Neural crest cell (in vitro differentiated cells): ENCODE results near the gene TMOD2. TPM values are rescaled to one million over a fixed set of nuclear protein-coding genes. Genes with fewer than 3 reads are reported as not detected.

Source experiments
- DNase-seq: peaks from one replicate; pipeline ENCODE4 v3.0.0; 2021; ENCODE audit warnings: low read depth, mixed read lengths, low spot score
- H3K27ac Mint-ChIP-seq: one replicate; pipeline ENCODE4 v1.8.0; 2021; ENCODE audit warnings: mild to moderate bottlenecking, mixed read lengths; ENCODE audit not compliant: unreplicated experiment
- H3K27me3 Mint-ChIP-seq: 2 replicates; pipeline ENCODE4 v1.8.0; 2021; ENCODE audit warnings: low read depth, mild to moderate bottlenecking, mixed read lengths
- H3K36me3 Mint-ChIP-seq: 2 replicates; pipeline ENCODE4 v1.8.0; 2021; ENCODE audit warnings: low read depth, mild to moderate bottlenecking, mixed read lengths
- H3K4me1 Mint-ChIP-seq: 2 replicates; pipeline ENCODE4 v1.8.0; 2021; ENCODE audit warnings: mixed read lengths
- H3K4me3 Mint-ChIP-seq: one replicate; pipeline ENCODE4 v1.8.0; 2021; ENCODE audit warnings: mild to moderate bottlenecking, mixed read lengths
- H3K9me3 Mint-ChIP-seq: 2 replicates; pipeline ENCODE4 v1.8.0; 2021; ENCODE audit warnings: mixed read lengths
- CTCF ChIP-seq: fragments of 200-600 bp; sonication (generic); conservative IDR thresholded peaks from 2 replicates; pipeline ENCODE4 v1.5.0; 2021; ENCODE audit warnings: antibody characterized with exemption, mild to moderate bottlenecking
- total RNA-seq: library from RNA; stranded (reverse); gene quantifications from 2 replicates; pipeline ENCODE4 v1.2.1, GENCODE V29; 2021

TMOD2 gene
- total RNA-seq, 1 donor from 2014 or later: 17.4 TPM

GRCh38 chr15:51809457-51809856, 58.1 kb downstream of the TMOD2 start:
- peaks cover 20% of the 10 kb centered on the region for H3K36me3 Mint-ChIP-seq
- H3K27me3 Mint-ChIP-seq: no peaks in the 10 kb centered on the region
- DNase-seq: no peak
- no peaks in the 10 kb centered on the region for H3K4me1 Mint-ChIP-seq
- H3K27ac Mint-ChIP-seq: no peak overlapping the region
- H3K9me3 Mint-ChIP-seq: no peaks in the 10 kb centered on the region
- no peak for TF ChIP-seq CTCF
- no peak overlapping the region for H3K4me3 Mint-ChIP-seq

GRCh38 chr15:51812598-51812997, 61.2 kb downstream of the TMOD2 start:
- Mint-ChIP-seq H3K36me3 (peaks cover 6% of the 10 kb centered on the region), H3K4me3 (no peak overlapping the region), H3K27me3 (no peaks in the 10 kb centered on the region), H3K9me3 (no peaks in the 10 kb centered on the region), H3K27ac (no peak overlapping the region), H3K4me1 (peaks cover 6% of the 10 kb centered on the region)
- no peak for TF ChIP-seq CTCF
- DNase-seq: no peak

GRCh38 chr15:51814606-51815005, 63.2 kb downstream of the TMOD2 start:
- H3K36me3 Mint-ChIP-seq: peaks cover 14% of the 10 kb centered on the region

GRCh38 chr15:51816611-51817010, 65.2 kb downstream of the TMOD2 start:
- H3K27me3 Mint-ChIP-seq: no peaks in the 10 kb centered on the region
- no peak overlapping the region for H3K4me3 Mint-ChIP-seq
- H3K9me3 Mint-ChIP-seq: peaks cover 12% of the 10 kb centered on the region
- DNase-seq: no peak
- H3K27ac Mint-ChIP-seq: no peak overlapping the region
- peaks cover 28% of the 10 kb centered on the region for H3K36me3 Mint-ChIP-seq
- TF ChIP-seq CTCF: no peak
- H3K4me1 Mint-ChIP-seq: peaks cover 6% of the 10 kb centered on the region

More at GRCh38 chr15:51814606-51815005, 63.2 kb downstream of the TMOD2 start:
- Mint-ChIP-seq H3K4me1 (peaks cover 6% of the 10 kb centered on the region), H3K9me3 (peaks cover 6% of the 10 kb centered on the region), H3K4me3 (no peak overlapping the region), H3K27me3 (no peaks in the 10 kb centered on the region), H3K27ac (no peak overlapping the region)
- no peak for DNase-seq
- no peak for TF ChIP-seq CTCF

- H3K27me3 Mint-ChIP-seq: no peaks in the 10 kb centered on the region
- no peak for DNase-seq
- no peak for TF ChIP-seq CTCF
- H3K27ac Mint-ChIP-seq: no peak overlapping the region
- no peak overlapping the region for H3K4me3 Mint-ChIP-seq
- H3K36me3 Mint-ChIP-seq: peaks cover 27% of the 10 kb centered on the region
- H3K9me3 Mint-ChIP-seq: peaks cover 12% of the 10 kb centered on the region
- peaks cover 6% of the 10 kb centered on the region for H3K4me1 Mint-ChIP-seq
These were observed 66.8 kb downstream of the TMOD2 start for GRCh38 chr15:51818150-51818549.

- no peak for TF ChIP-seq CTCF
These were observed 74.3 kb downstream of the TMOD2 start for GRCh38 chr15:51825698-51826097.

More at GRCh38 chr15:51825698-51826097, 74.3 kb downstream of the TMOD2 start:
- H3K36me3 Mint-ChIP-seq: peaks cover 6% of the 10 kb centered on the region
- no peak overlapping the region for H3K27ac Mint-ChIP-seq
- no peak for DNase-seq
- peaks cover 3% of the 10 kb centered on the region for H3K27me3 Mint-ChIP-seq
- peaks cover under 1% of the 10 kb centered on the region for H3K9me3 Mint-ChIP-seq
- H3K4me1 Mint-ChIP-seq: peaks cover 6% of the 10 kb centered on the region
- H3K4me3 Mint-ChIP-seq: peak overlapping the region; percentile 14
